SU-DHL-6 (cell line): Measurements from ENCODE around the gene TAS2R19.

Experiments used
- H2AFZ ChIP-seq: fragments of 200-600 bp; sonication (generic); 2 replicates; pipeline ENCODE4 v1.6.1; 2014; ENCODE audit warnings: low read depth, mild to moderate bottlenecking, moderate library complexity, mixed read lengths, antibody characterized with exemption, low read length; ENCODE audit not compliant: severe bottlenecking
- H3F3A ChIP-seq: fragments of 200-600 bp; shearing (Covaris generic); 2 replicates; pipeline ENCODE4 v1.6.0; 2016; ENCODE audit warnings: antibody characterized with exemption, mild to moderate bottlenecking; ENCODE audit not compliant: insufficient read depth
- H3K27ac ChIP-seq: fragments of 200-600 bp; sonication (generic); 2 replicates; pipeline ENCODE4 v1.5.1; 2016; ENCODE audit warnings: low read depth, mild to moderate bottlenecking, low read length, moderate library complexity, mixed read lengths
- H3K27me3 ChIP-seq: fragments of 200-600 bp; sonication (generic), shearing (Covaris generic); 2 replicates; pipeline ENCODE4 v1.6.0; 2014; ENCODE audit warnings: mild to moderate bottlenecking, low read length
- H3K36me3 ChIP-seq: fragments of 200-600 bp; sonication (generic); 2 replicates; pipeline ENCODE4 v1.6.1; 2014; ENCODE audit warnings: mild to moderate bottlenecking, low read length, mixed read lengths
- H3K4me2 ChIP-seq: fragments of 300-600, 200-600 bp; shearing (Covaris generic), sonication (generic); 2 replicates; pipeline ENCODE4 v1.6.0; 2014; ENCODE audit warnings: low read length, low read depth, mild to moderate bottlenecking; ENCODE audit not compliant: poor library complexity, severe bottlenecking
- H3K4me3 ChIP-seq: fragments of 200-600 bp; sonication (generic); 2 replicates; pipeline ENCODE4 v1.5.1; 2014; ENCODE audit warnings: antibody characterized with exemption, low read length, mild to moderate bottlenecking, mixed read lengths; ENCODE audit not compliant: insufficient read depth, poor library complexity, severe bottlenecking
- H3K79me2 ChIP-seq: fragments of 200-600 bp; sonication (generic); 2 replicates; pipeline ENCODE4 v1.6.1; 2014; ENCODE audit warnings: mild to moderate bottlenecking, low read length, moderate library complexity; ENCODE audit not compliant: insufficient read depth
- H3K9ac ChIP-seq: fragments of 200-600 bp; sonication (generic); 2 replicates; pipeline ENCODE4 v1.7.0; 2014; ENCODE audit warnings: mild to moderate bottlenecking, low read length
- H3K9me2 ChIP-seq: fragments of 200-600 bp; sonication (generic); replicated peaks from 2 replicates; pipeline ENCODE4 v1.6.1; 2014; ENCODE audit warnings: low read length; ENCODE audit not compliant: insufficient read depth
- H3K9me3 ChIP-seq: fragments of 200-600 bp; sonication (generic); 2 replicates; pipeline ENCODE4 v1.6.1; 2014; ENCODE audit warnings: low read length, mixed read lengths; ENCODE audit not compliant: insufficient read depth
- H4K20me1 ChIP-seq: fragments of 200-600 bp; sonication (generic); 2 replicates; pipeline ENCODE4 v1.6.1; 2014; ENCODE audit warnings: low read depth, mild to moderate bottlenecking, antibody characterized with exemption, low read length, moderate library complexity, mixed read lengths
- EZH2phosphoT487 ChIP-seq: fragments of 200-600 bp; sonication (generic), shearing (Covaris generic); conservative IDR thresholded peaks from 2 replicates; pipeline ENCODE4 v1.6.1; 2018; ENCODE audit warnings: mild to moderate bottlenecking, antibody characterized with exemption, low read length, moderate library complexity, mixed read lengths
- TF ChIP-seq, protein P1 (sequence below): fragments of 200-600 bp; sonication (generic); IDR thresholded peaks from one replicate; pipeline ENCODE4 v1.5.1; 2017; ENCODE audit warnings: antibody characterized with exemption, mild to moderate bottlenecking, low read length, moderate library complexity; ENCODE audit not compliant: insufficient read depth, poor library complexity, severe bottlenecking

TAS2R19 gene

GRCh38 chr12:11026118-11026517 lies 3.7 kb upstream of the TAS2R19 start:
- H4K20me1 ChIP-seq: no peaks in the 10 kb centered on the region
- H3F3A ChIP-seq: no peaks in the 10 kb centered on the region
- no peak overlapping the region for H3K27ac ChIP-seq
- no peaks in the 10 kb centered on the region for H3K79me2 ChIP-seq
- H3K27me3 ChIP-seq: no peaks in the 10 kb centered on the region
- no peaks in the 10 kb centered on the region for H3K36me3 ChIP-seq
- H3K4me3 ChIP-seq: no peak overlapping the region
- H3K4me2 ChIP-seq: no peak overlapping the region
- TF ChIP-seq, protein P1, sequence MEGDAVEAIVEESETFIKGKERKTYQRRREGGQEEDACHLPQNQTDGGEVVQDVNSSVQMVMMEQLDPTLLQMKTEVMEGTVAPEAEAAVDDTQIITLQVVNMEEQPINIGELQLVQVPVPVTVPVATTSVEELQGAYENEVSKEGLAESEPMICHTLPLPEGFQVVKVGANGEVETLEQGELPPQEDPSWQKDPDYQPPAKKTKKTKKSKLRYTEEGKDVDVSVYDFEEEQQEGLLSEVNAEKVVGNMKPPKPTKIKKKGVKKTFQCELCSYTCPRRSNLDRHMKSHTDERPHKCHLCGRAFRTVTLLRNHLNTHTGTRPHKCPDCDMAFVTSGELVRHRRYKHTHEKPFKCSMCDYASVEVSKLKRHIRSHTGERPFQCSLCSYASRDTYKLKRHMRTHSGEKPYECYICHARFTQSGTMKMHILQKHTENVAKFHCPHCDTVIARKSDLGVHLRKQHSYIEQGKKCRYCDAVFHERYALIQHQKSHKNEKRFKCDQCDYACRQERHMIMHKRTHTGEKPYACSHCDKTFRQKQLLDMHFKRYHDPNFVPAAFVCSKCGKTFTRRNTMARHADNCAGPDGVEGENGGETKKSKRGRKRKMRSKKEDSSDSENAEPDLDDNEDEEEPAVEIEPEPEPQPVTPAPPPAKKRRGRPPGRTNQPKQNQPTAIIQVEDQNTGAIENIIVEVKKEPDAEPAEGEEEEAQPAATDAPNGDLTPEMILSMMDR: no peak
- TF ChIP-seq EZH2phosphoT487: no peak
- no peaks in the 10 kb centered on the region for H3K9me3 ChIP-seq
- H2AFZ ChIP-seq: no peak overlapping the region
- H3K9ac ChIP-seq: no peak overlapping the region
- H3K9me2 ChIP-seq: no peaks in the 10 kb centered on the region

GRCh38 chr12:11023387-11023786 lies 967 bp upstream of the TAS2R19 start:
- Histone ChIP-seq H3F3A (no peaks in the 10 kb centered on the region), H2AFZ (no peak overlapping the region), H3K4me3 (no peak overlapping the region), H3K27ac (no peak overlapping the region), H3K9me3 (no peaks in the 10 kb centered on the region), H3K9ac (no peak overlapping the region), H3K36me3 (no peaks in the 10 kb centered on the region), H4K20me1 (no peaks in the 10 kb centered on the region), H3K4me2 (no peak overlapping the region), H3K9me2 (no peaks in the 10 kb centered on the region), H3K27me3 (no peaks in the 10 kb centered on the region), H3K79me2 (no peaks in the 10 kb centered on the region)
- TF ChIP-seq, protein P1: no peak
- no peak for TF ChIP-seq EZH2phosphoT487

GRCh38 chr12:11016937-11017336 lies 5.5 kb downstream of the TAS2R19 start:
- Histone ChIP-seq H3K9ac (no peak overlapping the region), H4K20me1 (no peaks in the 10 kb centered on the region), H3K79me2 (no peaks in the 10 kb centered on the region), H3K27me3 (no peaks in the 10 kb centered on the region), H3K4me2 (no peak overlapping the region), H3F3A (no peaks in the 10 kb centered on the region), H2AFZ (no peak overlapping the region), H3K36me3 (no peaks in the 10 kb centered on the region), H3K4me3 (no peak overlapping the region), H3K9me3 (no peaks in the 10 kb centered on the region), H3K9me2 (no peaks in the 10 kb centered on the region), H3K27ac (no peak overlapping the region)
- TF ChIP-seq, protein P1: no peak
- TF ChIP-seq EZH2phosphoT487: no peak
